ENCODE measurements around the gene FOXRED2.

GRCh38 chr22:36447632-36448031 is 59.2 kb downstream of the FOXRED2 start:
- TF ChIP-seq CTCF (conservative IDR thresholded peaks at IDR 0.05; ENCODE audit: low read depth in 2 of 2) (no peak), NANOG (IDR thresholded peaks at IDR 0.05; ENCODE audit: borderline replicate concordance) (no peak), EZH2phosphoT487 (IDR thresholded peaks at IDR 0.05; ENCODE audit: unreplicated experiment) (no peak), POLR2AphosphoS5 (IDR thresholded peaks at IDR 0.05; ENCODE audit: low read depth) (no peak), CREB1 (CRISPR knock-in tag; IDR thresholded peaks at IDR 0.05; ENCODE audit: low read depth) (no peak), EZH2 (IDR thresholded peaks at IDR 0.05; ENCODE audit: low read depth, unreplicated experiment) (no peak), REST (IDR thresholded peaks at IDR 0.05; ENCODE audit: unreplicated experiment) (no peak), ZNF331 (CRISPR knock-in tag; IDR thresholded peaks at IDR 0.05; ENCODE audit: low read depth) (no peak), JUNB (IDR thresholded peaks at IDR 0.05; ENCODE audit: unreplicated experiment) (no peak)

Measured in GM23338 (cell line).